ENCODE data around the gene MALAT1. TPM values are rescaled to one million over a fixed set of nuclear protein-coding genes. Genes with fewer than 3 reads are reported as not detected.

The MALAT1 gene
- total and polyA plus RNA-seq, 2 of the 13 experiments (the other 11 are each of a cell fraction or from before 2014, with no cell fraction given) = 143 to 1,237 TPM

- TF ChIP-seq ZNF281 (CRISPR knock-in tag; IDR thresholded peaks at IDR 0.05; ENCODE audit: borderline replicate concordance) = no peak
- peak; percentile 12; the same call in 1 of the 2 replicates for TF ChIP-seq ZBTB33 (CRISPR knock-in tag; IDR thresholded peaks at IDR 0.05)
- TF ChIP-seq ZNF256 (CRISPR knock-in tag; conservative IDR thresholded peaks at IDR 0.05) = no peak
- TF ChIP-seq KAT7 (CRISPR knock-in tag; IDR thresholded peaks at IDR 0.05; ENCODE audit: borderline replicate concordance) = no peak
- TF ChIP-seq NR2C2 (CRISPR knock-in tag; IDR thresholded peaks at IDR 0.05; ENCODE audit: borderline replicate concordance) = 0 out of 2 replicates have a peak, but pooled peaks have one; percentile 43
- no peak for TF ChIP-seq ZSCAN22 (CRISPR knock-in tag; IDR thresholded peaks at IDR 0.05)
- TF ChIP-seq ZNF746 (CRISPR knock-in tag; IDR thresholded peaks at IDR 0.05) = peak; percentile 84
- no peak for TF ChIP-seq HNRNPK (IDR thresholded peaks at IDR 0.05; ENCODE audit: low read depth, low read length, poor library complexity, severe bottlenecking)
- TF ChIP-seq ZNF768 (CRISPR knock-in tag; IDR thresholded peaks at IDR 0.05) = peak; percentile 17; the same call in 1 of the 2 replicates
- no peak for TF ChIP-seq NFYC (CRISPR knock-in tag; IDR thresholded peaks at IDR 0.05)
- no peak for TF ChIP-seq TOPORS (CRISPR knock-in tag; IDR thresholded peaks at IDR 0.05)
- TF ChIP-seq E2F1 (CRISPR knock-in tag; IDR thresholded peaks at IDR 0.05) = no peak
- TF ChIP-seq PHF21A (CRISPR knock-in tag; IDR thresholded peaks at IDR 0.05) = peak; percentile 73; the same call in 1 of the 2 replicates
- TF ChIP-seq HDAC2 (CRISPR knock-in tag; IDR thresholded peaks at IDR 0.05) = peak; percentile 61
- no peak for TF ChIP-seq FUBP1 (CRISPR knock-in tag; IDR thresholded peaks at IDR 0.05; ENCODE audit: borderline replicate concordance)
- no peak for TF ChIP-seq CEBPB (IDR thresholded peaks at IDR 0.05; ENCODE audit: borderline replicate concordance, low read depth, low read length)
- peak; percentile 88; the same call in 1 of the 2 replicates for TF ChIP-seq PRDM10 (CRISPR knock-in tag; IDR thresholded peaks at IDR 0.05; ENCODE audit: low read depth)
Measured at GRCh38 chr11:65555693-65556231, 56.9 kb downstream of the MALAT1 start (continued).

Measured in HepG2 (cell line).